ENCODE data around the gene CKAP2L.

DNA sequence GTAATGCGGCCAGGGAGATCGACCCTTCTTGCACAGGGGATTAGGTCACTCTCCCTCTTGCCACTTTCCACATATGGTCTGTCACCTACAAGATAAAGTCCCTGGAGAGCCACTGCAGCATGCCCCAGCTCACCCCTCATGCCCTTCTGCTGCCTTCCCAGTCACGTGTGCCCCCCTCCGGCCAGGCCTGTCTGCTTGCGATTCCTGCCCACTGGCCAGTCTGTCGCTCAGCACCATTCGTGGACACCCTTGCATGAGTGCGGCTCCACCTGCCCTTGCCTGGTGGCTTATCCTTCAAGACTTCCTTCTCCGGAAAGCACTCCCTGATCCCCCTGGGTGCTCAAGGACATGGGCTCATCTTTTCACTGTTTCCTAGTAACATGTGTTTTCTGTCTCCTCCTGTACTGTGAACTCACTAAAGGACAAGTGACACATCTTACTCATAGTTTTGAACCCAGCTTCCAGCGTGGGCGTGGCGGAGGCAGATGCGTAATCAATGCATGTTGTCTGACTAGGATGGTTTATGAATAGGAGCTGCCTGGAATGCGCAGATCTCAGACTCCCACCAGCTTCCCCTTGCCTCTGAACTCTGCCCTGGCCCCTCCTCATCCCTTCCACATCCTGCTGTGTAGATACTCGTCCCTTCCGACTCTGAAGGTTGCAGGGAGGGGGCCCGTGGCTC lies 51.4 kb downstream of the CKAP2L start:
- no peak for TF ChIP-seq SP1 (IDR thresholded peaks at IDR 0.05)
- TF ChIP-seq L3MBTL2 (conservative IDR thresholded peaks at IDR 0.05) = no peak
- no peak for TF ChIP-seq BHLHE40 (IDR thresholded peaks at IDR 0.05; ENCODE audit: borderline replicate concordance)
- TF ChIP-seq FOXM1 (IDR thresholded peaks at IDR 0.05; ENCODE audit: borderline replicate concordance) = no peak
- no peak for TF ChIP-seq TARDBP (IDR thresholded peaks at IDR 0.05)
- TF ChIP-seq ARNT (IDR thresholded peaks at IDR 0.05) = no peak
